HG03432 (cell line): Measurements from ENCODE around the gene ERBIN.
"Not testable (repeated sequence)": the region's sequence is repeated elsewhere in the genome, so short reads cannot be mapped to it uniquely, and the experiment has no call there.

Source experiments
- ATAC-seq: cut with Tn5 transposase; IDR thresholded peaks from one replicate; pipeline ENCODE4 v1.9.1; 2021; ENCODE audit warnings: mild to moderate bottlenecking, moderate library complexity; ENCODE audit not compliant: unreplicated experiment

The ERBIN gene

GRCh38 chr5:65952259-65952658 lies 25.9 kb downstream of the ERBIN start:
- ATAC-seq = no peak

DNA sequence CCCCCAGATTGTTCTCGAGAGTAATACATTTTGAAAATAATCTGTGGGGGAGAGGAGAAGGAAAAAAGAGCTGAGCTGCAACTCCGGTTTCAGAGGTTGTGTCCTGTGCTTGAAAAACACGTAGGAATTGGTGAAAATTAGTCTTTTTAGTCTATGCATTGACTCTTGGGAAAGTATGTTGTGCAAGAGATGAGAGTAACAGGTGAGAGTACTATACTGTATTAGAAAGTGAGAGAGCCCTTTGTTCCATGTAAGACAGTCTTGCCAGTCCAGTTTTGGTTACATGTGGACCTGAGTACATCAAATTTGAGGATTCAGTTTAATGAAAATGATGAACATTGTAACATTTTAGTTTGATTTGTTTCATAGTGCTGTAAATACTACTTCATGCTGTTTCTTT lies 27.8 kb downstream of the ERBIN start:
- no peak for ATAC-seq

DNA sequence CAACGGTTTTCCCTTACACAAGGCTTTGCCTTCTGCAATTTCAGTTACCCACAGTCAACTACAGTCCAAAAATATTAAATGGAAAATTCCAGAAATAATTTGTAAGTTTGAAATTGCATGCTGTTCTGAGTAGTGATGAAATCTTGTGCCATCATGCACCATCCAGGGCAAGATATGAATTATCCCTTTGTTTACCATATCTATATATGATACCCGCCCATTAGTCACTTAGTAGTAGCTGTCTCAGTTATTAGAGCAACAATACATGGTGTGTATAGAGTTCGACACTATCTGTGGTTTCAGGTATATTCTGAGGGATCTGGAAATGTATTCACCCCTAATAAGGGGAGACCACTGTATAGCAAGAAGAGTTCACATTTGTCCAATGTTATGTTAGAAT lies 29.4 kb downstream of the ERBIN start:
- no peak for ATAC-seq

DNA sequence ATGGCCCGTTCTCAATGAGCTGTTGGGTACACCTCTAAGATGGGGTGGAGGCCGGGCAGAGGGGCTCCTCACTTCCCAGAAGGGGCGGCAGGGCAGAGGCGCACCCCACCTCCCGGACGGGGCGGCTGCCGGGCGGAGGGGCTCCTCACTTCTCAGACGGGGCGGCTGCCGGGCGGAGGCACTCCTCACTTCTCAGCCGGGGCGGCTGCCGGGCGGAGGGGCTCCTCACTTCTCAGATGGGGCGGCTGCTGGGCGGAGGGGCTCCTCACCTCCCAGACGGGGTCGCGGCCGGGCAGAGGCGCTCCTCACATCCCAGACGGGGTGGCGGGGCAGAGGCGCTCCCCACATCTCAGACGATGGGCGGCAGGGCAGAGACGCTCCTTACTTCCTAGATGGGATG lies 31.3 kb downstream of the ERBIN start:
- ATAC-seq = not testable (repeated sequence)

- ATAC-seq = peak; percentile 96
Observed at GRCh38 chr5:65961633-65962032, 35.3 kb downstream of the ERBIN start.

- no peak for ATAC-seq
Observed at GRCh38 chr5:65967288-65968066, 41.1 kb downstream of the ERBIN start.

GRCh38 chr5:65969539-65970393 lies 43.4 kb downstream of the ERBIN start:
- ATAC-seq = no peak

- ATAC-seq = no peak
Observed at GRCh38 chr5:65970481-65971367, 44.3 kb downstream of the ERBIN start.

GRCh38 chr5:65971643-65972042 lies 45.3 kb downstream of the ERBIN start:
- ATAC-seq = no peak

DNA sequence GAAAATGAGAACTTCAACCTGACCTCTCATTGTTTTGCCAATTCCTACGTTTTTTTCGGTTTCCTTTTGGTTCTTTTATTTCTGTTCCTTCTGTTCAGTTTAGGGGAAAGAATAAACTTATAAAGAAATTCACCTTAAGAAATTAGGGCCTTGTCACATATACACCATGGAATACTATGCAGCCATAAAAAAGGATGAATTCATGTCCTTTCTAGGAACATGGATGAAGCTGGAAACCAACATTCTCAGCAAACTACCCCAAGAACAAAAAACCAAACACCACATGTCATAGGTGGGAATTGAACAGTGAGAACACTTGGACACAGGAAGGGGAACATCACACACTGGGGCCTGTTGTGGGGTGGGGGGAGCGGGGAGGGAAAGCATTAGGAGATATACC lies 46.5 kb downstream of the ERBIN start:
- ATAC-seq = not testable (repeated sequence)

GRCh38 chr5:65978251-65978650 lies 51.9 kb downstream of the ERBIN start:
- no peak for ATAC-seq

GRCh38 chr5:65981548-65981947 lies 55.2 kb downstream of the ERBIN start:
- ATAC-seq = no peak

DNA sequence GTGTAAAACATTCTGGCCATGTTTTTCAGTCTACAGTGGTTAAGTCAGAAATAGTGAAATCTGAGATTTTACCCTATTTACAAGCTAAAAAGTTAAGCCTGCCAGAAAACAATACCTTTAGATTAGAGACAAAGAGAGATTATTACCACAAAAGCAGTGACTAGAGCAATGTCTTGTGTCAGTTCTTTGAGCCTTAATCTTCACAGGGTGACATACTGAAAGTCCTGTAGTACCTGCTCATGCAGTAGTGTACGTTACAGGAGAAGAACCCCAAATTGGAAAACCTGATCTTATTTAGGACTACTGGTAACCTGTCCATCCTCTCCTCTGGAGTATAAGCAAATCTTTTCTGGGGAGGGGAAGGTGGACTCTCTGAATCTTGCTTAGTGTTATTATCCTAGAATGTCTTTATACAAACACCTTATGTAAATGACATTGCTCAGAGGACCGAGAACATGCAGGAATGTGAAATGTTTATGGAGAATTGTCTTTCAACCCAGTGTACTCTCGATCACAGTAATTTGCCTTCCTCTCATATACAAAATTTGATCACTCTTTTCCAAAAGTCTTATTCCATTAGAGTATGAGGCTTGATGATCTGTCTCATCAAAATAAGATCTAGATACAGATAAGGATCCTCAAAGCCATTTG lies 55.7 kb downstream of the ERBIN start:
- ATAC-seq = no peak

- ATAC-seq = no peak
Observed at GRCh38 chr5:65982635-65983034, 56.3 kb downstream of the ERBIN start.

DNA sequence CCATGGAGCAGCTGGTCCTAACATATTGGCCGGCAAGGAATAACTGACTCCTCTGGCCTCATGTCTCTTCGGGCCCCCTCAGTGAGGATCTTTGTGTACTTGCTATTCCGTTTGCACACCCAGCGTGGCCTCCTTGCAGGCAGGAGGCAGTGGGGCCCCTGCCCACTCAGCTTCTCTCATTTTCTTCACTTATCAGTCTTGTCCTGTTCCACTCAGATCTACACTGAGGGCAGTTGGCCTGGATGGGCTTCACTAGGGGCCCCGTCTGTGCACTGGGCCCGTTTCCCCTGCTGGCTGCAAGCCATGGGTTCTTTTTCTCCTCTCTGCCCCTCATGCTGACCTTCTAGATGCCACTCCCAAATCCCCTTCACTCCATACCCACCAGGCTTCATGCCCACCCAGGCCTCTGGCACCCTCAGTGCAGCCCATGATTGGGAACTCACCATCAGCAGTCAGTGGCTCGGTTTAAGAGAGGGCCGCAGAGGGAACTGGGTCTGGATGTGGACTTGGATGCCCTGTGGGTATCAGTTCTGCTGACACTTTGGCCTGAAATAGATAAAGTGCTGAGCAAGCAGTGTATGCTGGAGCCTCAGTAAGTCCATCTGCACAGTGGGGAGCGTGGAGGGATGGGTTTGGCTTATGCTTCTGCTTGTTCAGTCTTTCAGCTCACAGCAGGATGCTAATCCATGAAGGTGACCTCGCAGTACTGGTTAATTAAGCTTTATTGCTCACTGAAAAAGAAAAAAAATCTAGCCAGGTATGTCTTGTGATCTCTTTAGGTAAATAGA lies 57.9 kb downstream of the ERBIN start:
- no peak for ATAC-seq

- no peak for ATAC-seq
Observed at GRCh38 chr5:65986050-65986451, 59.7 kb downstream of the ERBIN start.

GRCh38 chr5:65986796-65987195 lies 60.4 kb downstream of the ERBIN start:
- no peak for ATAC-seq

DNA sequence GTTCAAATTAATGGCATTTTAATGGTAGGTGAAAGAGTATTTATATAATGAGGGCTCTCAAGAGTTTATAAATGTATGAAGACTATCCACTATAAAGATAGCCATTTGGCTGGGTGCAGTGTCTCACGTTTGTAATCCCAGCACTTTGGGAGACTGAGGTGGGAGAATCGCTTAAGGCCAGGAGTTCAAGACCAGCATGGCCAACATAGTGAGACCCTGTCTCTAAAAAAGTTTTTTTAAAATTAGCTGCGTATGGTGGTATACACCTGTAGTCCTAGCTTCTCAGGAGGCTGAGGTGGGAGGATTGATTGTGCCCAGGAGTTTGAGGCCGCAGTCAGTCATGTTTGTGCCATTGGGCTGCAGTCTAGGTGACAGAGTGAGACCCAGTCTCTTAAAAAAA lies 61.6 kb downstream of the ERBIN start:
- ATAC-seq = no peak

DNA sequence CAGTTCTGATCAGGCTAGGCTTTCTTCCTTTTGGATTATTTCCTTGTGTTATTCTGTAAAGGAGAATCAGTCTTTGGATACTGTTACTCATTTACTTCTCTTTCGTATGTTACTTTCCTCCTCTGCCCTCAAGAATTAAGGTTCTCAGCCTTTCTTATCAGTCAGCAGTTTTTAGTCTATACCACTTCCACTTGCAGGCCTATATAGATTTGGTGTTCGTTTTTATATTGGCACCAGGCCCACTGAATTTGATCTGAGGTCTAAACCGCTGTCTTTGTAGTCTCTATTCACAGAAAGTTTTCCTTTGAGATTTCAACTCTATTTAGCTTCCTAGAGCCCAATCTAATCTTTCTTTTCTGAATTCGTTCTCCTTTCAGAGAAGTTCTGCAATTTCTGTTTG lies 62.8 kb downstream of the ERBIN start:
- no peak for ATAC-seq

DNA sequence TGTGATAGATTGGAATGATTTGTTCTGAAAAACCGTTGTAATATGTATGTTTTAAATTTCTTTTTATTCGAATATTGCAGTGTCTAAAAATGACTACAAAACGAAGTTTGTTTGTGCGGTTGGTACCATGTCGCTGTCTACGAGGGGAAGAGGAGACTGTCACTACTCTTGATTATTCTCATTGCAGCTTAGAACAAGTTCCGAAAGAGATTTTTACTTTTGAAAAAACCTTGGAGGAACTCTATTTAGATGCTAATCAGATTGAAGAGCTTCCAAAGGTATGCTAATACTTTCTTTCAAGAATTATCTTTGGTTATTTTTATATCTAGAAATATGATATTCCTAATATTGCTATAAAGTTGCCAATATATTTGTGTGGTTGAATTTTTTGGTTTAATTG lies 66.3 kb downstream of the ERBIN start:
- no peak for ATAC-seq
